KMS-11 (cell line): Measurements from ENCODE around the gene WASHC2C.
"Not testable (repeated sequence)": the region's sequence is repeated elsewhere in the genome, so short reads cannot be mapped to it uniquely, and the experiment has no call there.

ENCODE experiments used
- H2AFZ ChIP-seq: fragments of 200-600 bp; sonication (generic); 2 replicates; pipeline ENCODE4 v1.6.1; 2016; ENCODE audit warnings: antibody characterized with exemption, mixed run types, low read depth
- H3K27ac ChIP-seq: fragments of 200-600 bp; sonication (generic); 2 replicates; pipeline ENCODE4 v1.6.1; 2016; ENCODE audit warnings: mild to moderate bottlenecking, mixed run types
- H3K27me3 ChIP-seq: fragments of 200-600 bp; sonication (generic); 2 replicates; pipeline ENCODE4 v1.6.1; 2017; ENCODE audit warnings: mild to moderate bottlenecking, low read depth, mixed run types, moderate library complexity; ENCODE audit not compliant: insufficient read depth
- H3K36me3 ChIP-seq: fragments of 200-600 bp; sonication (generic); 2 replicates; pipeline ENCODE4 v1.6.1; 2017; ENCODE audit warnings: mild to moderate bottlenecking, mixed run types; ENCODE audit not compliant: insufficient read depth
- H3K4me1 ChIP-seq: fragments of 200-600 bp; sonication (generic); 2 replicates; pipeline ENCODE4 v1.6.1; 2016; ENCODE audit warnings: mild to moderate bottlenecking, low read depth, mixed run types; ENCODE audit not compliant: poor library complexity, severe bottlenecking
- H3K4me2 ChIP-seq: fragments of 200-600 bp; sonication (generic); 2 replicates; pipeline ENCODE4 v1.7.0; 2016; ENCODE audit warnings: mild to moderate bottlenecking, mixed run types
- H3K4me3 ChIP-seq: fragments of 200-600 bp; sonication (generic); IDR thresholded peaks from 2 replicates; pipeline ENCODE4 v1.6.1; 2017; ENCODE audit warnings: low read depth, low read length, mixed read lengths; ENCODE audit not compliant: insufficient read depth
- H3K79me2 ChIP-seq: fragments of 200-600 bp; sonication (generic); 2 replicates; pipeline ENCODE4 v1.6.1; 2016; ENCODE audit warnings: low read depth, mixed run types; ENCODE audit not compliant: insufficient read depth
- H3K9ac ChIP-seq: fragments of 200-600 bp; sonication (generic); 2 replicates; pipeline ENCODE4 v1.6.1; 2016; ENCODE audit warnings: mild to moderate bottlenecking, mixed run types
- H4K20me1 ChIP-seq: fragments of 200-600 bp; sonication (generic); 2 replicates; pipeline ENCODE4 v1.6.1; 2016; ENCODE audit warnings: mild to moderate bottlenecking, mixed run types; ENCODE audit not compliant: insufficient read depth

The WASHC2C gene

DNA sequence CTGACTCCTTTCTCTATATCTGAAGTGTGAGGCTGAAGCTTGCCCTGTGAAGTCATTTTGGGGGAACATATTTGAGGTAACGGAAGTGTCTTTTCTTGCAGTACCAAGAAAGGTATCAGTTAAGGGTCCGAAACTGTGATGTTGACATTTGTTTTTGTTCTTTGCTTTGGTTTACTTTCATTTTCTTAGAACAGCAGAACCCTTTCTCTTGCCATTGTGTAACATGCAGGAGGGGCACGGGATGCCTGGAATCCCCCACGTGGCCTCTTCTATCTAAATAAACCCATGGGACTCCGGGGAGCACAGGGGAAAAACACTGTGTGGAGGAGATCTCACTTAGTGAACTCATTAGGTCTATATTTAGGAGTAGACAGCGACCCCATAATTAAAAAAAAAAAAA is 34.6 kb downstream of the WASHC2C start:
- H2AFZ ChIP-seq, H3K4me2 ChIP-seq, H3K4me1 ChIP-seq, H3K4me3 ChIP-seq, H3K36me3 ChIP-seq, H3K9ac ChIP-seq, H3K79me2 ChIP-seq, H3K27ac ChIP-seq, H4K20me1 ChIP-seq, H3K27me3 ChIP-seq: not testable (repeated sequence)

DNA sequence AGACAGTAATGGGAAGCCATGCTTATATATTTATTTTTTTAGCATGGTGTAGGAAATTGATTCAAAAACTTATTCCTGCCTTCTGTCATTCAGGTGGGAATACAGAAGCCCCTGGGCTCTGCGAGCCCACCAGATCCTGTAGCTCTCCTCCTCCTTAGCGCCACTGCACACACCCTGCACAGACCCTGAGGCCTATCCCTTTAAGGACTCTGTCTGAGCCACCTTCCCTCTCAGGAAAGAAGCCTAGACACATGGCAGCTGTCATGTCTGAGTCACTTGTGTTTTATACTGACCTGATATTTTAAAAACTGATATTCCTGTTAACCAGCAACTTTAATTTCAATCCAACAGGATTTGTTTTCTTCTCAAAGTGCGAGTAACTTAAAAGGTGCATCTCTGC is 36.0 kb downstream of the WASHC2C start:
- H3K36me3 ChIP-seq, H3K4me3 ChIP-seq, H3K27me3 ChIP-seq, H3K79me2 ChIP-seq, H3K27ac ChIP-seq, H3K4me1 ChIP-seq, H4K20me1 ChIP-seq, H2AFZ ChIP-seq, H3K4me2 ChIP-seq, H3K9ac ChIP-seq: not testable (repeated sequence)

DNA sequence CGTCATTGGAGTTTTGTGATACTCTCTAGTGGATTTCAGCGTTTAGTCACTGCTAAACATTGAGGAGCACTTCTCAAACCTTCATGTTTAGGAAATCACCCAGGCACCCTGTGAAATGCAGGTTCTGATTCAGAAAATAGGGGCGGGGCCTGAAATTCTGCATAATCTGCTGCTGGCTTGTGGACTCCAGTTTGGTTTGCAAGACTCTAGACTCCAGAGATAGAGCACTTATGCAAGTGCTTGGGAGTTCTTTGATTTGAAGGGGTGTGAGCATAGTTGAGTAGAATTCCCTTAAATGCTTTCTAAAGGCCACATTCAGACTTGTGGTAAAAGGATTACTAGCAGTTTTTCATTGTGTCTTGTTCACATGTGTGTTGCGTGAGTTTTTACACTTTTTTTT is 41.3 kb downstream of the WASHC2C start:
- H3K9ac ChIP-seq, H3K79me2 ChIP-seq, H3K27ac ChIP-seq, H2AFZ ChIP-seq, H3K4me3 ChIP-seq, H4K20me1 ChIP-seq, H3K27me3 ChIP-seq, H3K4me2 ChIP-seq, H3K36me3 ChIP-seq, H3K4me1 ChIP-seq: not testable (repeated sequence)

DNA sequence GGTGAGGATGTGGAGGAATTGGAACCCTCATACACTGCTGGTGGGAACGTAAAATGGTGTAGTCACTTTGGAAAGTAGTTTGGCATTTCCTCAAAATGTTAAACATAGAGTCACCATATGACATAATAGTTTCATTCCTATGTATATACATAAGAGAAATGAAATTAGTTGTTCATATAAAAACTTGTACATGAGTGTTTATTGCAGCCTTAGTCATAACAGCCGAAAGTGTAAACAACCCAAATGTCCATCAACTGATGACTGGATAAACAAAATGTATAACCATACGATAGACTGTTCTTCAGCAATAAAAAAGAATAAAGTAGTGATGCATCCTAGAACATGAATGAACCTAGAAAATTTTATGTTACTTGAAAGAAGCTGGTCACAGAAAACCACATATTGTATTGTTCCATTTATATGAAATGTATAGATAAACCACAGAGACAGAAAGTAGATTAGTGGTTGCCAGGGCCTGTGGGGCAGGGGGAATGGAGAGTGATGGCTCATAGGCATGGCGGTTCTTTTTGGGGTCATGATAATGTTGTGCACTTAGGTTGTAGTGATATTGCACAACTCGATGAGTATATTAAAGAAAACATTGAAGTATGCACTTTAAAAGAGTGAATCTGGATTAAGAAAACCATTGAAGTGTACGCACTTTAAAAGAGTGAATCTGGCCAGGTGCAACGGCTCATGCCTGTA is 44.8 kb downstream of the WASHC2C start:
- not testable (repeated sequence) for H3K36me3 ChIP-seq, H3K4me3 ChIP-seq, H3K27ac ChIP-seq

DNA sequence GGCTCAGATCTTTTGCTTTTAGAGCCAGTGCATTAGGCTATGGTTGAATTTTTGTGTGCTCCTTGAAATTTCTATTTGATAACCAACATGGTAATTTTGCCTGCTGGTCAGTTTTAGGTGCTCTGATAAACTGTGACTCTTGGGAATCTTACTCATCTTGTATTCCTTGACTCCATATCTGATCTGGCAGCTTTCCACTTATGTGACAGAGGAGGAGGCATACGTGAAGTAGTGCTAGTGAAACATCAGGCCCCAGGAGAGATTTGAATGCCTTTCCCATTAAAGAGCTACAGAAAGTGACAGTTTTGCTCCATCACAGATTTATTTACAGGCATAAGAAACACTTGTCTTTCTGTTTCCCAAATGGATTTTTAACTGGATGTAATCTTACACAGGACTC is 59.2 kb downstream of the WASHC2C start:
- not testable (repeated sequence) for H3K27me3 ChIP-seq, H4K20me1 ChIP-seq

More for the DNA sequence above, 44.8 kb downstream of the WASHC2C start:
- not testable (repeated sequence) for H3K27me3 ChIP-seq, H2AFZ ChIP-seq, H3K9ac ChIP-seq, H3K4me1 ChIP-seq, H3K79me2 ChIP-seq, H4K20me1 ChIP-seq, H3K4me2 ChIP-seq

DNA sequence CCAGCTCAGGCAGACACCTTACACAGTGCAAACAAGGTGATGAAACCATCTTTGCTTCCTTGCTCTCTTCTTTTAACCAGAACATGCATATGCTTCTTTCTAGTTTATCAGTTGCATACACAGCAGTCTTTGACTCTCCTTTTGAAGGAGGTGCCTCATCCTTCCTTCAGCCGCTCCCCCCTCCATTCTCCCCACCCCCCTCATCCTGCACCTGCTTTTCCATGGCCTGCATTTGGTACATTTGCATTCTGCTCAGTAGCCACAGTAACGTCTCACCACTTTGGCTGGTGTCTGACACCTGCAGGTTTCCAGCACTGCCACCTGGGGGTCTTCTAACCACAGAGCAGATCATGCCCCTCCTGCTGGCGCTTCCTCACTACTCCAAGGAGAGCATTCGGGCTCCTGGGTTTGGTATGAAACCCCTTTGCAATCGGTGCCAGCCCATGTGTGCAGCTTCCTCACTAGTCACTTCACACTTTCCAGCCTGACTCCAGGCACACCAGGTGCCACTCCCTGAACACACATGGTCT is 60.2 kb downstream of the WASHC2C start:
- H4K20me1 ChIP-seq, H3K4me3 ChIP-seq, H3K4me2 ChIP-seq, H3K9ac ChIP-seq, H3K79me2 ChIP-seq, H2AFZ ChIP-seq, H3K27ac ChIP-seq, H3K27me3 ChIP-seq, H3K36me3 ChIP-seq, H3K4me1 ChIP-seq: not testable (repeated sequence)

More for the DNA sequence above, 59.2 kb downstream of the WASHC2C start:
- not testable (repeated sequence) for H3K36me3 ChIP-seq, H2AFZ ChIP-seq, H3K79me2 ChIP-seq, H3K4me2 ChIP-seq, H3K4me1 ChIP-seq, H3K4me3 ChIP-seq, H3K9ac ChIP-seq, H3K27ac ChIP-seq

DNA sequence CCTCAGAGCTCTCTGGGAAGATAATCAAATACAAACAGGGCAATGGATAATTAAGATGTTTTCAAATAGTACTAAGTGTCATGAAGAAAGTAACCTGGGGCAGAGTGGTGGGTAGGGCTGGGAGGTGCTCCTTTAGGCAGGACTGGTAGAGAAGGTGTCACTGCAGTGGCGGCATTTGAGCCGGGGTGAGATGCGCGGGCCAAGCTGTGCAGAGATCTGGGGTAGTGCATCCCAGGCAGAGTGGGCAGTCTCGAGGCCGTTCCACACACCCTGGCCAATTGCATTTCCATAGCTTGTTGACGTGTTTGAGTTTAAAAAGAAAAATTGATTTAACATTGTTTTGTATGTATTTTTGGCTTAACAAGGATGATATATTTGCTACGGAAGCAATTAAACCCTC is 62.9 kb downstream of the WASHC2C start:
- H3K36me3 ChIP-seq = not testable (repeated sequence)

DNA sequence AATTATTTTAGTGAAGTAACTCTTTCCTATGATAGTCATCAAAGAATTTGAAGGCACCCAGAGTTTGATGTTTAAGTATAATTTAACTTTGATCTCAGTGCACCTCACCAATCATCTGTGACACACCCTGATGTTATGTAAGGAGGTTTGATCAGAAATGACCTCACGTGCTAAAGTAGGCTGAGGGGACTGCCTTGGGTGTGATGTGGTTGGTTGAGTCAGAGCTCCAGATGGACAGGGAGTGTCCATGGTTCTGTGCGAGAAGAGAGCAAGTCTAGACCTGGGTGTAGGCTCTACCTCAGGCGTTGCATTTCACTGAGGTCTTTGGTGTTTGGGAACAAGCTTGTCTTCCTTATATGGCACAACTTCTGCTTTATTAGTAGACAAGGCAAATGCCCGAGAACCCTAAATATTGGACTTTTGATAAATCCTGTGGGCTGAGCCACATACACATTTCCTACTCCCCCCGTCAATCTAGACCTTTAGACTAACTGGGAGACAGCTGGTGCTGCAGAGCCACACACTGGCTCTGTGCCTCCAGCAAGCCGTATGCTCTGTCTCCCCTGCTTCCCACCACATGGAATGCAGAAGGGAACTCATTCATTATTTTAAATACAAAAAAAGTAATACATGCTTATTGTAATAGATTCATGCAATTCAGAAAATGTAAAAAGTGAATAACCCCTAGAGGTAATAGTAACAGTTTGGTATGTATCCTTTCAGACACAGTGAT is 63.8 kb downstream of the WASHC2C start:
- H4K20me1 ChIP-seq, H3K4me1 ChIP-seq, H3K36me3 ChIP-seq, H3K27ac ChIP-seq, H3K27me3 ChIP-seq, H3K9ac ChIP-seq, H3K79me2 ChIP-seq, H3K4me3 ChIP-seq, H3K4me2 ChIP-seq, H2AFZ ChIP-seq: not testable (repeated sequence)

More for the DNA sequence above, 62.9 kb downstream of the WASHC2C start:
- not testable (repeated sequence) for H3K4me3 ChIP-seq, H4K20me1 ChIP-seq, H3K4me1 ChIP-seq, H3K27ac ChIP-seq, H3K4me2 ChIP-seq, H3K79me2 ChIP-seq, H3K9ac ChIP-seq, H2AFZ ChIP-seq, H3K27me3 ChIP-seq

DNA sequence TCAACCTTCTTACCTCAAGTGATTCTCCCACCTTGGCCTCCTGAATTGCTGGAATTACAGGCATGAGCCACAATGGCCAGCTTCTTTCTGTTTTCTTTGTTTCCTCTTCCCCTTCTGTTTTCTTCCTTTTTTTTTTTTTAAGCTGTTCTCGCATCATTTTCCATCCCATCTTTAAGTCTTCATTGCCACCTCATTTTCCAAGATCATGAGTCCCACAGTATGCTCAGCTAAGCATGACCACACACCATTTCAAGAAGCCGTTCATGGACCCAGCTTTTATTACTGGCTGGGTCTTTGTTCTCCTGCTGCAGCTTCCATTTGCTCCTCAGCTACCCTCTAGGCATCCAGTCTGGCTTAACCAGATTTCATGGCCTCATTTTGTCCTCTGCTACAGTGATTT is 67.7 kb downstream of the WASHC2C start:
- H3K27me3 ChIP-seq, H3K4me1 ChIP-seq, H3K36me3 ChIP-seq, H3K9ac ChIP-seq, H3K79me2 ChIP-seq, H2AFZ ChIP-seq, H3K27ac ChIP-seq, H4K20me1 ChIP-seq, H3K4me2 ChIP-seq, H3K4me3 ChIP-seq: not testable (repeated sequence)
